SK-N-SH (cell line): ENCODE results near the gene MRPL53. TPM values are rescaled to one million over a fixed set of nuclear protein-coding genes. Genes with fewer than 3 reads are reported as not detected.

Experiments used
- CTCF ChIA-PET: fragments of 300-600, 350-600 bp; formaldehyde crosslinking; extraction: SDS; loops from one replicate; lab custom pipeline; 2021; lab: Yijun Ruan, JAX
- POLR2A ChIA-PET: fragments of 350-600 bp; sonication (Branson Sonifier 250); formaldehyde crosslinking; extraction: SDS; loops from one replicate; lab custom pipeline; 2020; ENCODE audit warnings: antibody characterized with exemption, inconsistent platforms; lab: Yijun Ruan, JAX
- DNase-seq: peaks from one replicate; pipeline ENCODE4 v3.0.0; 2012
- H2AFZ ChIP-seq: fragments of 200-600 bp; sonication (generic); 2 replicates; pipeline ENCODE4 v1.8.1; 2016; ENCODE audit warnings: antibody characterized with exemption, mild to moderate bottlenecking, low read depth
- H3F3A ChIP-seq: fragments of 200-600 bp; sonication (generic); replicated peaks from 2 replicates; pipeline ENCODE3; 2016; ENCODE audit warnings: antibody characterized with exemption, mild to moderate bottlenecking; ENCODE audit not compliant: insufficient read depth
- H3K27ac ChIP-seq, 2 experiments: fragments of 200-500 bp in 1 of 2; fragments of 200-600 bp in 1 of 2; sonication (Bioruptor generic) in 1 of 2; sonication (generic), shearing (Covaris generic) in 1 of 2; 2 replicates each; pipeline versions ENCODE4 v1.5.1 to v1.6.1; 2014 to 2016; ENCODE audit warnings: low read depth in 2 of 2, inconsistent platforms in 1 of 2, low read length in 1 of 2, mild to moderate bottlenecking in 1 of 2, mixed read lengths in 1 of 2
- H3K27me3 ChIP-seq: fragments of 200-600 bp; sonication (generic), shearing (Covaris generic); 2 replicates; pipeline ENCODE4 v1.6.1; 2016; ENCODE audit warnings: mixed run types; ENCODE audit not compliant: insufficient read depth
- H3K36me3 ChIP-seq, 2 experiments: fragments of 200-500 bp in 1 of 2; fragments of 200-600 bp in 1 of 2; sonication (Bioruptor generic) in 1 of 2; sonication (generic) in 1 of 2; replicated peaks in 1 of 2; 2 replicates each; pipeline versions ENCODE3 to v1.5.1; 2014 to 2016; ENCODE audit warnings: low read length in 1 of 2, mild to moderate bottlenecking in 1 of 2; ENCODE audit not compliant: insufficient read depth in 2 of 2, control insufficient read depth in 1 of 2
- H3K4me1 ChIP-seq, 2 experiments: fragments of 200-500 bp in 1 of 2; fragments of 200-600 bp in 1 of 2; sonication (Bioruptor generic) in 1 of 2; sonication (generic), shearing (Covaris generic) in 1 of 2; 2 replicates each; pipeline versions ENCODE4 v1.5.1 to v1.6.1; 2014 to 2016; ENCODE audit warnings: low read depth in 1 of 2, low read length in 1 of 2, mixed run types in 1 of 2; ENCODE audit not compliant: insufficient read depth in 2 of 2, control insufficient read depth in 1 of 2
- H3K4me2 ChIP-seq: fragments of 200-600 bp; sonication (generic), shearing (Covaris generic); 2 replicates; pipeline ENCODE4 v1.6.1; 2017; ENCODE audit warnings: mixed run types
- H3K4me3 ChIP-seq, 2 experiments: fragments of 200-500 bp in 1 of 2; fragments of 200-600 bp in 1 of 2; sonication (Bioruptor generic) in 1 of 2; sonication (generic), shearing (Covaris generic) in 1 of 2; 2 replicates each; pipeline versions ENCODE4 v1.5.1 to v1.8.1; 2014 to 2016; ENCODE audit warnings: low read depth in 2 of 2, inconsistent platforms in 1 of 2, low read length in 1 of 2, mild to moderate bottlenecking in 1 of 2, mixed read lengths in 1 of 2, moderate library complexity in 1 of 2
- H3K79me2 ChIP-seq: fragments of 200-600 bp; sonication (generic); 2 replicates; pipeline ENCODE4 v1.8.1; 2017; ENCODE audit warnings: mild to moderate bottlenecking; ENCODE audit not compliant: insufficient read depth
- H3K9ac ChIP-seq: fragments of 200-600 bp; sonication (generic); 2 replicates; pipeline ENCODE4 v1.6.1; 2017; ENCODE audit warnings: mixed run types
- H3K9me2 ChIP-seq: fragments of 200-600 bp; sonication (generic); 2 replicates; pipeline ENCODE4 v1.6.1; 2017; ENCODE audit warnings: mixed run types
- H3K9me3 ChIP-seq: fragments of 200-600 bp; sonication (generic); 2 replicates; pipeline ENCODE4 v1.6.1; 2017; ENCODE audit warnings: mixed run types, mild to moderate bottlenecking, moderate library complexity
- H4K20me1 ChIP-seq: fragments of 200-600 bp; sonication (generic); 2 replicates; pipeline ENCODE4 v1.6.1; 2017; ENCODE audit warnings: mild to moderate bottlenecking, mixed run types; ENCODE audit not compliant: insufficient read depth
- CHD2 ChIP-seq: fragments of 150-350 bp; IDR thresholded peaks from 2 replicates; pipeline ENCODE4 v1.6.1; 2018; ENCODE audit warnings: low read length; ENCODE audit not compliant: partially characterized antibody
- EZH2phosphoT487 ChIP-seq: fragments of 200-600 bp; sonication (generic); IDR thresholded peaks from 2 replicates; pipeline ENCODE4 v1.6.1; 2017; ENCODE audit warnings: low read depth, mixed run types, mild to moderate bottlenecking, antibody characterized with exemption, moderate library complexity, borderline replicate concordance
- FOSL2 ChIP-seq: IDR thresholded peaks from 2 replicates; pipeline ENCODE4 v1.4.0; 2012; ENCODE audit warnings: low read depth, mild to moderate bottlenecking, moderate library complexity, borderline replicate concordance
- FOXM1 ChIP-seq: IDR thresholded peaks from 2 replicates; pipeline ENCODE4 v1.4.0; 2012; ENCODE audit warnings: low read depth, mild to moderate bottlenecking
- GATA2 ChIP-seq: sonication (generic); formaldehyde crosslinking; IDR thresholded peaks from 2 replicates; pipeline ENCODE4 v1.5.0; 2020; ENCODE audit warnings: mild to moderate bottlenecking, missing genetic modification reagents
- JUND ChIP-seq: IDR thresholded peaks from 2 replicates; pipeline ENCODE4 v1.4.0; 2012
- MXI1 ChIP-seq: IDR thresholded peaks from 2 replicates; pipeline ENCODE4 v1.6.1; 2012; ENCODE audit warnings: mild to moderate bottlenecking, low read depth, low read length, improper control_type of control experiment
- NRF1 ChIP-seq: IDR thresholded peaks from 2 replicates; pipeline ENCODE4 v1.6.1; 2012; ENCODE audit warnings: low read depth, mild to moderate bottlenecking, low read length
- PBX3 ChIP-seq: IDR thresholded peaks from 2 replicates; pipeline ENCODE4; 2012
- POLR2AphosphoS5 ChIP-seq: IDR thresholded peaks from 2 replicates; pipeline ENCODE4 v1.6.1; 2012; ENCODE audit warnings: low read depth, low read length
- RAD21 ChIP-seq: IDR thresholded peaks from 2 replicates; pipeline ENCODE4 v1.6.1; 2012; ENCODE audit warnings: mild to moderate bottlenecking, low read length
- RXRA ChIP-seq: IDR thresholded peaks from 2 replicates; pipeline ENCODE4 v1.4.0; 2012; ENCODE audit warnings: low read depth, mild to moderate bottlenecking, borderline replicate concordance
- SIN3A ChIP-seq: IDR thresholded peaks from 2 replicates; pipeline ENCODE4 v1.6.1; 2012; ENCODE audit warnings: low read depth, mild to moderate bottlenecking, low read length, moderate library complexity, borderline replicate concordance
- SMC3 ChIP-seq: IDR thresholded peaks from 2 replicates; pipeline ENCODE4 v1.6.1; 2012; ENCODE audit warnings: low read depth, low read length, improper control_type of control experiment
- TAF1 ChIP-seq: IDR thresholded peaks from 2 replicates; pipeline ENCODE4 v1.6.1; 2012; ENCODE audit warnings: low read depth, mild to moderate bottlenecking, low read length, moderate library complexity, borderline replicate concordance
- TCF12 ChIP-seq: IDR thresholded peaks from 2 replicates; pipeline ENCODE4 v1.4.0; 2012
- USF1 ChIP-seq: IDR thresholded peaks from 2 replicates; pipeline ENCODE4 v1.4.0; 2012; ENCODE audit warnings: low read depth, borderline replicate concordance
- USF2 ChIP-seq: fragments of 150-350 bp; IDR thresholded peaks from 2 replicates; pipeline ENCODE4 v1.6.1; 2017; ENCODE audit warnings: antibody characterized with exemption, low read length, low read depth, borderline replicate concordance
- ZBTB33 ChIP-seq: IDR thresholded peaks from 2 replicates; pipeline ENCODE4 v1.4.0; 2012; ENCODE audit warnings: low read depth, borderline replicate concordance
- WGBS: methylation state at CpG from one replicate; pipeline ENCODE4 v1.1.6; 2017; ENCODE audit warnings: low lambda C conversion rate; 5-methylcytosine and 5-hydroxymethylcytosine counted together
- polyA plus RNA-seq, 3 experiments: library from polyadenylated mRNA; depleted of rRNA; stranded (reverse); fragments of >200 nt; gene quantifications; 2 replicates each; pipeline ENCODE4 v1.2.3, GENCODE V29; 2012

The MRPL53 gene
- polyA plus RNA-seq, 1 of the 3 experiments (the other 2 are of a cell fraction) = 95.0 TPM

GRCh38 chr2:74515981-74516633 is 43.6 kb upstream of the MRPL53 start:
- Histone ChIP-seq H3F3A (peaks cover 12% of the 10 kb centered on the region), H3K9me3 (no peaks in the 10 kb centered on the region), H3K36me3 (peaks cover 4% of the 10 kb centered on the region in 2 experiments), H3K4me3 (no peak overlapping the region; a peak in 1 of 4 replicates), H3K4me1 (peaks cover 9 to 18% of the 10 kb centered on the region in 2 experiments; a peak in 1 of 4 replicates), H3K9ac (no peak overlapping the region), H3K4me2 (no peak overlapping the region), H3K9me2 (no peaks in the 10 kb centered on the region), H3K27ac (no peak overlapping the region), H2AFZ (no peak overlapping the region), H3K27me3 (no peaks in the 10 kb centered on the region), H4K20me1 (no peaks in the 10 kb centered on the region), H3K79me2 (peaks cover 23% of the 10 kb centered on the region; the same call in 1 of the 2 replicates)
- CTCF ChIA-PET = interaction anchor here (2.4 to 2.5 kb wide), 2 partner anchors 8 to 33 kb away, joined by 7 to 10 read pairs; partner anchors contain the start of genes CCDC142 and TTC31
- no peak for TF ChIP-seq FOSL2
- peak; percentile 72 for DNase-seq
- POLR2A ChIA-PET = no interaction called here
- 93% methylated on average over 64 of the region's 72 CpGs for WGBS

GRCh38 chr2:74515271-74515980 is 42.9 kb upstream of the MRPL53 start:
- Histone ChIP-seq H3F3A (peaks cover 11% of the 10 kb centered on the region), H4K20me1 (no peaks in the 10 kb centered on the region), H3K4me1 (peaks cover 9 to 18% of the 10 kb centered on the region in 2 experiments; a peak in 1 of 4 replicates), H3K36me3 (peaks cover 4% of the 10 kb centered on the region in 2 experiments), H3K9ac (peak overlapping the region; percentile 71), H3K9me3 (no peaks in the 10 kb centered on the region), H2AFZ (no peak overlapping the region), H3K79me2 (peaks cover 23% of the 10 kb centered on the region; the same call in 1 of the 2 replicates), H3K4me2 (peak overlapping the region; percentile 99), H3K9me2 (no peaks in the 10 kb centered on the region), H3K4me3 (peak overlapping the region; percentile 68 to 90), H3K27me3 (no peaks in the 10 kb centered on the region), H3K27ac (peak overlapping the region in 1 of 2 experiments; percentile 95; a peak in 1 of 4 replicates)
- ChIA-PET CTCF (interaction anchor here (1.4 to 3.1 kb wide), 6 partner anchors 11 to 73 kb away, joined by 3 to 14 read pairs (median 10); partner anchors contain the start of genes AUP1, CCDC142, DQX1 and HTRA2), POLR2A (interaction anchor here (0.7 to 1.9 kb wide), 6 partner anchors 14 to 38 kb away, joined by 4 to 6 read pairs (median 4); partner anchors contain the start of genes AUP1, CCDC142, HTRA2 and LOXL3)
- WGBS = 91% methylated on average over 44 of the region's 60 CpGs
- DNase-seq = peak; percentile 57
- TF ChIP-seq FOXM1 (no peak), EZH2phosphoT487 (no peak), MXI1 (no peak), TAF1 (no peak), JUND (no peak), TCF12 (no peak), USF2 (no peak), FOSL2 (no peak), PBX3 (no peak), RXRA (no peak), NRF1 (no peak), RAD21 (no peak), GATA2 (CRISPR knock-in tag) (no peak), SIN3A (no peak), CHD2 (no peak), SMC3 (no peak), ZBTB33 (no peak), USF1 (no peak), POLR2AphosphoS5 (no peak)
